ENCODE data around the gene AK9.

DNA sequence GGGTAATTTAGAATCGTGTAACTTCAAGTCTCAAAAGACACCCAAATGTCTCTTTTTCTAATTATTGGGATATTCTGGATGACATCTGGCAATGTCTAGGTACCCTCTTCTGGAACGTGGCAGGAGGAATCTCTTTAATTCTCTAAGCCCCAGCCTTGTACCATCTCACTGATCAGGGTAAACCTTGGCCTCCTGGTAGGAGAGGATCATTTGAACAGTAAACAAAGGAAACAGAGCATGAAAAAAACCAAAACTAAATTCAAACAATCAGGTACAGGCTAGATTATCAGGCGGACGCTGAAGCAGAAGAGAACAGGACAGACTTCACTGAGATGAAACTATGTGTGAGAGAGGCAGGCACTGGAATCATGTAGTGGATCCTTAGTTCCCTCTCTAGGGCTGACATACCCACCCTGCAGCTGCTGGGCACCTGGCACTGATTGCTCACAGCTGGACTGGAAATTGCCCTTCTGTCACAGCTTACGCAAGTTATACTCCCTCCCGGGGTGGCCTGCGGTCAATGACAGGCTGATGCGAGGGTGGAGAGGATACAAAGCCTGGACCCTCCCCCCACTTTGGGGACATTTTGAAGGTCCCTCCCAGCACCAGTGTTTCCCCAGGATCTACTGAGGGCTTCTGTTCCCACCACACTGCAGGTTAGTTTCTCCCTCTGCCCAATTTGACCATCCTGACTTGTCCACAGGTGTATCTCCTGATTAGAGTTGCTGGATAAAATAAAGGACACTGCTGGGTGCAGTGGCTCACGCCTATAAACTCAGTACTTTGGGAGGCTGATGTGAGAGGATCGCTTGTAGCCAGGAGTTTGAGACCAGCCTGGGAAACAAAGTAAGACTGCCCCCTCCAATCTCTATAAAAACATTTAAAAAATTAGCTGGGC is 187.4 kb downstream of the AK9 start:
- TF ChIP-seq, protein P1, sequence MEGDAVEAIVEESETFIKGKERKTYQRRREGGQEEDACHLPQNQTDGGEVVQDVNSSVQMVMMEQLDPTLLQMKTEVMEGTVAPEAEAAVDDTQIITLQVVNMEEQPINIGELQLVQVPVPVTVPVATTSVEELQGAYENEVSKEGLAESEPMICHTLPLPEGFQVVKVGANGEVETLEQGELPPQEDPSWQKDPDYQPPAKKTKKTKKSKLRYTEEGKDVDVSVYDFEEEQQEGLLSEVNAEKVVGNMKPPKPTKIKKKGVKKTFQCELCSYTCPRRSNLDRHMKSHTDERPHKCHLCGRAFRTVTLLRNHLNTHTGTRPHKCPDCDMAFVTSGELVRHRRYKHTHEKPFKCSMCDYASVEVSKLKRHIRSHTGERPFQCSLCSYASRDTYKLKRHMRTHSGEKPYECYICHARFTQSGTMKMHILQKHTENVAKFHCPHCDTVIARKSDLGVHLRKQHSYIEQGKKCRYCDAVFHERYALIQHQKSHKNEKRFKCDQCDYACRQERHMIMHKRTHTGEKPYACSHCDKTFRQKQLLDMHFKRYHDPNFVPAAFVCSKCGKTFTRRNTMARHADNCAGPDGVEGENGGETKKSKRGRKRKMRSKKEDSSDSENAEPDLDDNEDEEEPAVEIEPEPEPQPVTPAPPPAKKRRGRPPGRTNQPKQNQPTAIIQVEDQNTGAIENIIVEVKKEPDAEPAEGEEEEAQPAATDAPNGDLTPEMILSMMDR (IDR thresholded peaks at IDR 0.05) = no peak
- TF ChIP-seq POLR2A (IDR thresholded peaks at IDR 0.05) (no peak), EP300 (IDR thresholded peaks at IDR 0.05) (no peak), POLR2AphosphoS5 (IDR thresholded peaks at IDR 0.05) (no peak)
